Ascending aorta (tissue), 2 donors: ENCODE data around the gene A1BG. TPM values are rescaled to one million over a fixed set of nuclear protein-coding genes. Genes with fewer than 3 reads are reported as not detected.

Source experiments
- DNase-seq, 2 donors: peaks; one replicate each; pipeline ENCODE4 v3.0.0-alpha.2; 2019; ENCODE audit warnings: low spot score in 2 of 2
- H3K27ac ChIP-seq, 2 donors: fragments of 200-600 bp; sonication (generic); one replicate each; pipeline ENCODE4 v1.5.1; 2016 to 2017; ENCODE audit warnings: mild to moderate bottlenecking in 1 of 2
- H3K27me3 ChIP-seq: fragments of 200-600 bp; sonication (generic); one replicate; pipeline ENCODE4 v1.5.1; 2017
- H3K36me3 ChIP-seq, 2 donors: fragments of 200-600 bp; sonication (generic); one replicate each; pipeline ENCODE4 v1.5.1; 2016
- H3K4me1 ChIP-seq, 2 donors: fragments of 200-600 bp; sonication (generic); one replicate each; pipeline ENCODE4 v1.5.1; 2016 to 2017; ENCODE audit warnings: mild to moderate bottlenecking in 1 of 2
- H3K4me3 ChIP-seq, 2 donors: fragments of 200-600 bp; sonication (generic); one replicate each; pipeline ENCODE4 v1.5.1; 2016 to 2017; ENCODE audit warnings: mild to moderate bottlenecking in 1 of 2
- H3K9me3 ChIP-seq, 2 donors: fragments of 200-600 bp; sonication (generic); one replicate each; pipeline ENCODE4 v1.5.1; 2016
- intact Hi-C: fragments of 100-400 bp; cut with DNase I; formaldehyde crosslinking; loops from one replicate; pipeline ENCODE4 v1.15.1; 2023
- total RNA-seq: library from RNA; depleted of rRNA; stranded (reverse); fragments of >200 nt; gene quantifications from one replicate; pipeline ENCODE4 v1.1.0, GENCODE V29; 2016
- TF ChIP-seq, protein P1 (sequence below), 3 experiments: fragments of 200-600 bp in 2 of 3; fragments of 450-650 bp in 1 of 3; sonication (generic) in 2 of 3; IDR thresholded peaks; one replicate each; pipeline ENCODE4 v1.5.1; 2016 to 2019; ENCODE audit warnings: antibody characterized with exemption in 3 of 3, mild to moderate bottlenecking in 1 of 3, moderate library complexity in 1 of 3

The A1BG gene
- total RNA-seq, 1 donor from 2014 or later = 0.32 TPM

GRCh38 chr19:58300620-58301019, 52.7 kb downstream of the A1BG start:
- H3K36me3 ChIP-seq = peaks cover 37 to 59% of the 10 kb centered on the region in 2 donors
- H3K4me3 ChIP-seq = no peak overlapping the region
- H3K4me1 ChIP-seq = no peaks in the 10 kb centered on the region
- TF ChIP-seq, protein P1, sequence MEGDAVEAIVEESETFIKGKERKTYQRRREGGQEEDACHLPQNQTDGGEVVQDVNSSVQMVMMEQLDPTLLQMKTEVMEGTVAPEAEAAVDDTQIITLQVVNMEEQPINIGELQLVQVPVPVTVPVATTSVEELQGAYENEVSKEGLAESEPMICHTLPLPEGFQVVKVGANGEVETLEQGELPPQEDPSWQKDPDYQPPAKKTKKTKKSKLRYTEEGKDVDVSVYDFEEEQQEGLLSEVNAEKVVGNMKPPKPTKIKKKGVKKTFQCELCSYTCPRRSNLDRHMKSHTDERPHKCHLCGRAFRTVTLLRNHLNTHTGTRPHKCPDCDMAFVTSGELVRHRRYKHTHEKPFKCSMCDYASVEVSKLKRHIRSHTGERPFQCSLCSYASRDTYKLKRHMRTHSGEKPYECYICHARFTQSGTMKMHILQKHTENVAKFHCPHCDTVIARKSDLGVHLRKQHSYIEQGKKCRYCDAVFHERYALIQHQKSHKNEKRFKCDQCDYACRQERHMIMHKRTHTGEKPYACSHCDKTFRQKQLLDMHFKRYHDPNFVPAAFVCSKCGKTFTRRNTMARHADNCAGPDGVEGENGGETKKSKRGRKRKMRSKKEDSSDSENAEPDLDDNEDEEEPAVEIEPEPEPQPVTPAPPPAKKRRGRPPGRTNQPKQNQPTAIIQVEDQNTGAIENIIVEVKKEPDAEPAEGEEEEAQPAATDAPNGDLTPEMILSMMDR (IDR thresholded peaks at IDR 0.05) = no peak
- no peak for DNase-seq
- H3K27ac ChIP-seq = no peak overlapping the region
- intact Hi-C loops = loop anchor here (10.0 kb wide), 1 partner anchor 116 kb away; the partner anchor contains the start of gene ZNF274
- peaks cover 11 to 69% of the 10 kb centered on the region in 2 donors for H3K9me3 ChIP-seq
- no peaks in the 10 kb centered on the region for H3K27me3 ChIP-seq

DNA sequence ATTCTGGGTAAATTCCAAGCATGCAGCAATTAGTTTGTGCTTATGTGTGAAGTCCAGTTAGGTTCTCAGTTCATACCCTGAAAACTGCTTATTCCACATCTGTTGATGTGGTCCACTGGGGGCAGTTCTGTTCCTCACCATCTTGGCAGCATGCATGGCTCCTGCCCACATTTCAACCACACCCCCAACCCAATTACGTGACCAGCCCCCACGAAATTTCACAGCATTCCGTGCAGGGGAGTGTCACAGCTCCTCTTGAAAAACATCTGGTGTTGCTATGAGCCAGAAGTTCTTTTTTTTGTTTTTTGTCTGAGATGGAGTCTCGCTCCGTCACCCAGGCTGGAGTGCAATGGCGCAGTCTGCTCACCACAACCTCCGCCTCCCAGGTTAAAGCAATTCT, 57.2 kb downstream of the A1BG start:
- no peak for DNase-seq
- Histone ChIP-seq H3K36me3 (peaks cover 83 to 99% of the 10 kb centered on the region in 2 donors), H3K9me3 (peaks cover 47 to 95% of the 10 kb centered on the region in 2 donors)

More for the DNA sequence above, 57.2 kb downstream of the A1BG start:
- TF ChIP-seq, protein P1 (IDR thresholded peaks at IDR 0.05) = no peak
- Histone ChIP-seq H3K4me3 (no peak overlapping the region), H3K4me1 (no peaks in the 10 kb centered on the region), H3K27ac (no peak overlapping the region), H3K27me3 (no peaks in the 10 kb centered on the region)
- intact Hi-C loops = no loop called here

Other genes with a start within 250 kb of the A1BG start
- gene ZNF329, start 202.7 kb downstream of the A1BG start, total RNA-seq = 3.8 TPM
- gene ZNF274, start 170.4 kb downstream of the A1BG start, total RNA-seq = 14.7 TPM
- 3.9 TPM for gene ZNF544, start 124.6 kb downstream of the A1BG start, total RNA-seq
- gene ZNF8, start 74.5 kb downstream of the A1BG start, total RNA-seq = 6.0 TPM
- gene ERVK3-1, start 48.1 kb downstream of the A1BG start, total RNA-seq = 35.0 TPM
- 1.9 TPM for gene ZSCAN22, start 26.5 kb downstream of the A1BG start, total RNA-seq
- gene ZNF497, start 9.3 kb upstream of the A1BG start, total RNA-seq = not detected
- gene ZNF837, start 27.5 kb upstream of the A1BG start, total RNA-seq = not detected
- gene RPS5, start 33.8 kb upstream of the A1BG start, total RNA-seq = 1,483 TPM
- not detected for gene RNF225, start 42.2 kb upstream of the A1BG start, total RNA-seq
- 17.9 TPM for gene ZNF584, start 55.2 kb upstream of the A1BG start, total RNA-seq
- gene ZNF132, start 86.7 kb upstream of the A1BG start, total RNA-seq = 5.2 TPM
- 2.2 TPM for gene ZNF324B, start 98.1 kb upstream of the A1BG start, total RNA-seq
- gene ZNF324, start 113.6 kb upstream of the A1BG start, total RNA-seq = 2.1 TPM
- 42.7 TPM for gene ZNF446, start 122.9 kb upstream of the A1BG start, total RNA-seq
- gene SLC27A5, start 158.5 kb upstream of the A1BG start, total RNA-seq = not detected
- 46.5 TPM for gene ZBTB45, start 166.3 kb upstream of the A1BG start, total RNA-seq
- 222 TPM for gene TRIM28, start 190.6 kb upstream of the A1BG start, total RNA-seq
- 154 TPM for gene CHMP2A, start 201.6 kb upstream of the A1BG start, total RNA-seq
- 14.8 TPM for gene UBE2M, start 205.1 kb upstream of the A1BG start, total RNA-seq
- gene MZF1, start 219.8 kb upstream of the A1BG start, total RNA-seq = 77.1 TPM